ENCODE results near the gene ANO10.

- TF ChIP-seq POLR2A (IDR thresholded peaks at IDR 0.05) (no peak), POLR2AphosphoS5 (IDR thresholded peaks at IDR 0.05) (no peak), CTCF (IDR thresholded peaks at IDR 0.05) (no peak)
Measured at GRCh38 chr3:43347774-43348173, 274.0 kb downstream of the ANO10 start.
